GM23338 (cell line): Measurements from ENCODE around the gene IGDCC3. TPM values are rescaled to one million over a fixed set of nuclear protein-coding genes. Genes with fewer than 3 reads are reported as not detected.

Source experiments
- ATAC-seq: fragments of 200-7000 bp; cut with Tn5 transposase; 3 replicates; pipeline ENCODE4 v1.9.1; 2020
- DNase-seq: peaks from one replicate; pipeline ENCODE4 v3.0.0-alpha.2; 2015; ENCODE audit warnings: low spot score
- H2AFZ ChIP-seq: fragments of 200-600 bp; sonication (generic); 2 replicates; pipeline ENCODE4 v1.8.0; 2016; ENCODE audit warnings: antibody characterized with exemption, mild to moderate bottlenecking, moderate library complexity
- H3F3A ChIP-seq: fragments of 200-600 bp; sonication (generic); replicated peaks from 2 replicates; pipeline ENCODE4 v1.8.0; 2017; ENCODE audit warnings: antibody characterized with exemption, mixed run types, low read depth
- H3K27ac ChIP-seq: fragments of 200-600 bp; sonication (generic); 2 replicates; pipeline ENCODE4 v1.6.1; 2016; ENCODE audit warnings: low read depth
- H3K27me3 ChIP-seq: fragments of 200-600 bp; sonication (generic); 2 replicates; pipeline ENCODE4 v1.8.0; 2016; ENCODE audit warnings: mild to moderate bottlenecking, mixed run types, moderate library complexity; ENCODE audit not compliant: insufficient read depth
- H3K36me3 ChIP-seq: fragments of 200-600 bp; sonication (generic); 2 replicates; pipeline ENCODE4 v1.8.0; 2016; ENCODE audit warnings: mild to moderate bottlenecking; ENCODE audit not compliant: insufficient read depth
- H3K4me1 ChIP-seq: fragments of 200-600 bp; sonication (generic); 2 replicates; pipeline ENCODE4 v1.8.0; 2016; ENCODE audit warnings: mild to moderate bottlenecking, moderate library complexity; ENCODE audit not compliant: insufficient read depth
- H3K4me2 ChIP-seq: fragments of 200-600 bp; sonication (generic); 2 replicates; pipeline ENCODE4 v1.7.1; 2017; ENCODE audit warnings: mixed run types
- H3K4me3 ChIP-seq: fragments of 200-600 bp; sonication (generic); 2 replicates; pipeline ENCODE4 v1.6.1; 2016; ENCODE audit warnings: mixed run types
- H3K79me2 ChIP-seq: fragments of 200-600 bp; sonication (generic); replicated peaks from 2 replicates; pipeline ENCODE4 v1.8.0; 2017; ENCODE audit warnings: mild to moderate bottlenecking; ENCODE audit not compliant: insufficient read depth
- H3K9me2 ChIP-seq: fragments of 200-600 bp; sonication (generic); 2 replicates; pipeline ENCODE4 v1.8.0; 2017; ENCODE audit not compliant: insufficient read depth
- H4K20me1 ChIP-seq: fragments of 200-600 bp; sonication (generic); replicated peaks from 2 replicates; pipeline ENCODE4 v1.8.0; 2017; ENCODE audit warnings: mild to moderate bottlenecking; ENCODE audit not compliant: insufficient read depth
- H3K27ac Mint-ChIP-seq: 2 replicates; pipeline ENCODE4 v1.8.0; 2020; ENCODE audit warnings: inconsistent platforms, mild to moderate bottlenecking, moderate library complexity, mixed read lengths
- H3K27me3 Mint-ChIP-seq: 3 replicates; pipeline ENCODE4 v1.8.0; 2022; ENCODE audit warnings: low read depth, mild to moderate bottlenecking, moderate library complexity, mixed read lengths, inconsistent platforms; ENCODE audit not compliant: insufficient read depth, poor library complexity
- H3K36me3 Mint-ChIP-seq: 3 replicates; pipeline ENCODE4 v1.8.0; 2021; ENCODE audit warnings: low read depth, mild to moderate bottlenecking, inconsistent platforms, moderate library complexity, mixed read lengths
- H3K4me1 Mint-ChIP-seq: 3 replicates; pipeline ENCODE4 v1.8.0; 2020; ENCODE audit warnings: mild to moderate bottlenecking, inconsistent platforms, mixed read lengths
- H3K4me3 Mint-ChIP-seq: 3 replicates; pipeline ENCODE4 v1.8.0; 2021; ENCODE audit warnings: moderate library complexity, mild to moderate bottlenecking, inconsistent platforms, mixed read lengths
- H3K9me3 Mint-ChIP-seq: 3 replicates; pipeline ENCODE4 v1.8.0; 2020; ENCODE audit warnings: moderate library complexity, mild to moderate bottlenecking, inconsistent platforms, mixed read lengths
- CREB1 ChIP-seq: fragments of 250-450 bp; sonication (Bioruptor Pico); IDR thresholded peaks from 2 replicates; pipeline ENCODE4 v1.5.0; 2020; ENCODE audit warnings: low read depth, mild to moderate bottlenecking, moderate library complexity
- CTCF ChIP-seq, 2 experiments: fragments of 200-600 bp in 1 of 2; sonication (generic) in 1 of 2; conservative IDR thresholded peaks; 2 replicates each; pipeline versions ENCODE4 v1.5.1 to v1.6.1; 2016 to 2017; ENCODE audit warnings: antibody characterized with exemption in 2 of 2, low read depth in 2 of 2, mild to moderate bottlenecking in 2 of 2, moderate library complexity in 1 of 2
- ETS1 ChIP-seq: IDR thresholded peaks from 2 replicates; pipeline ENCODE4 v1.6.1; 2016; ENCODE audit warnings: antibody characterized with exemption
- EZH2 ChIP-seq: fragments of 200-600 bp; sonication (generic); IDR thresholded peaks from one replicate; pipeline ENCODE4 v1.8.0; 2017; ENCODE audit warnings: antibody characterized with exemption, mild to moderate bottlenecking, low read depth; ENCODE audit not compliant: unreplicated experiment
- EZH2phosphoT487 ChIP-seq: fragments of 200-600 bp; sonication (generic); IDR thresholded peaks from one replicate; pipeline ENCODE4 v1.8.1; 2018; ENCODE audit warnings: antibody characterized with exemption; ENCODE audit not compliant: unreplicated experiment
- JUNB ChIP-seq: IDR thresholded peaks from one replicate; pipeline ENCODE4 v1.6.1; 2016; ENCODE audit warnings: antibody characterized with exemption; ENCODE audit not compliant: unreplicated experiment
- NANOG ChIP-seq: IDR thresholded peaks from 2 replicates; pipeline ENCODE4 v1.6.1; 2016; ENCODE audit warnings: antibody characterized with exemption, borderline replicate concordance
- POLR2AphosphoS5 ChIP-seq: IDR thresholded peaks from 2 replicates; pipeline ENCODE4 v1.6.1; 2016; ENCODE audit warnings: antibody characterized with exemption, low read depth
- REST ChIP-seq: IDR thresholded peaks from one replicate; pipeline ENCODE4 v1.6.1; 2018; ENCODE audit warnings: antibody characterized with exemption; ENCODE audit not compliant: unreplicated experiment
- STAT1 ChIP-seq: IDR thresholded peaks from one replicate; pipeline ENCODE4 v1.6.1; 2016; ENCODE audit warnings: antibody characterized with exemption; ENCODE audit not compliant: unreplicated experiment
- ZNF114 ChIP-seq: fragments of 250-450 bp; sonication (Bioruptor Pico); IDR thresholded peaks from 2 replicates; pipeline ENCODE4 v1.5.0; 2020; ENCODE audit warnings: mild to moderate bottlenecking, moderate library complexity
- ZNF331 ChIP-seq: fragments of 250-450 bp; sonication (Bioruptor Pico); IDR thresholded peaks from 2 replicates; pipeline ENCODE4 v1.5.0; 2020; ENCODE audit warnings: low read depth, mild to moderate bottlenecking, moderate library complexity
- ZNF462 ChIP-seq: fragments of 250-450 bp; sonication (Bioruptor Pico); IDR thresholded peaks from 2 replicates; pipeline ENCODE4 v1.5.0; 2020; ENCODE audit warnings: mild to moderate bottlenecking, moderate library complexity
- polyA plus RNA-seq: library from polyadenylated mRNA; unstranded; fragments of >200 nt; fragmentation: Nextera tagmentation; extraction: Ambion mirVana; gene quantifications from 2 replicates; pipeline ENCODE4 v1.2.1, GENCODE V29; 2016
- total RNA-seq: library from RNA; depleted of rRNA; stranded (reverse); fragments of >200 nt; shearing (Covaris generic); gene quantifications from 2 replicates; pipeline ENCODE4 v1.2.3, GENCODE V29; 2014

The IGDCC3 gene
- total and polyA plus RNA-seq, 2 experiments from 2014 or later: 15.3 to 30.7 TPM

- Histone ChIP-seq H3K4me1 (peaks cover 19% of the 10 kb centered on the region), H3K27ac (no peak overlapping the region), H3K4me2 (no peak overlapping the region), H3K27me3 (no peaks in the 10 kb centered on the region), H3K36me3 (no peaks in the 10 kb centered on the region), H3K79me2 (no peaks in the 10 kb centered on the region), H3K9me2 (no peaks in the 10 kb centered on the region), H3K4me3 (no peak overlapping the region), H4K20me1 (no peaks in the 10 kb centered on the region), H2AFZ (no peak overlapping the region), H3F3A (no peaks in the 10 kb centered on the region)
- H3K4me1 Mint-ChIP-seq: peaks cover 43% of the 10 kb centered on the region
- H3K9me3 Mint-ChIP-seq: no peaks in the 10 kb centered on the region
- TF ChIP-seq JUNB: no peak
- TF ChIP-seq CTCF (conservative IDR thresholded peaks at IDR 0.05; ENCODE audit: low read depth in 2 of 2): no peak
- TF ChIP-seq ZNF462 (CRISPR knock-in tag): no peak
- no peak for TF ChIP-seq CREB1 (CRISPR knock-in tag)
- no peak for TF ChIP-seq NANOG
- no peak for TF ChIP-seq EZH2
- TF ChIP-seq ZNF114 (CRISPR knock-in tag): no peak
- no peak for TF ChIP-seq POLR2AphosphoS5
- no peak for TF ChIP-seq EZH2phosphoT487
- no peak for TF ChIP-seq REST
- TF ChIP-seq STAT1: no peak
- no peak for TF ChIP-seq ZNF331 (CRISPR knock-in tag)
- TF ChIP-seq ETS1: no peak
- no peak overlapping the region for H3K4me3 Mint-ChIP-seq
- ATAC-seq: no peak
- H3K27ac Mint-ChIP-seq: no peak overlapping the region
- peaks cover 12% of the 10 kb centered on the region; the same call in 2 of the 3 replicates for H3K36me3 Mint-ChIP-seq
- no peak for DNase-seq
- H3K27me3 Mint-ChIP-seq: peaks cover 10% of the 10 kb centered on the region
Measured at GRCh38 chr15:65405791-65406423, 28.1 kb upstream of the IGDCC3 start.
